ENCODE data around the gene PTPRA. TPM values are rescaled to one million over a fixed set of nuclear protein-coding genes. Genes with fewer than 3 reads are reported as not detected.
"Not testable (repeated sequence)": the region's sequence is repeated elsewhere in the genome, so short reads cannot be mapped to it uniquely, and the experiment has no call there.

The PTPRA gene
- total and polyA plus RNA-seq, 9 donors: 37.4 to 60.5 (median 45.7) TPM

DNA sequence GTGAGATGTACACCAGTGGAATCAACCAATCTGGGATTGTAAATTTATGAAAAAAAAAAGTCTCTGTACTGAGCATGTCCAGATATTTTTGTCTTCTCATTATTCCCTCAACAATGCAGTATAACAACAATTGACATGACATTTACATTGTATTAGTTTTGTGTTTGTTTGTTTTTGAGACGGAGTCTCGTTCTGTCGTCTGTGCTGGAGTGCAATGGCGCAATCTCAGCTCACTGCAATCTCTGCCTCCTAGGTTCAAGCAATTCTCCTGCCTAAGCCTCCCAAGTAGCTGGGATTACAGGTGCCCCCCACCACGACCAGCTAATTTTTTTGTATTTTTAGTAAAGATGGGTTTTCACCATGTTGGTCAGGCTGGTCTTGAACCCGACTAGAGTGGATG is 202.0 kb downstream of the PTPRA start:
- H3K27ac ChIP-seq (ENCODE audit: low read length); H3K9me3 ChIP-seq (replicated peaks; ENCODE audit: control insufficient read depth, low read depth, low read length); DNase-seq; H3K4me3 ChIP-seq (ENCODE audit: low read length); H3K36me3 ChIP-seq (ENCODE audit: control insufficient read depth, insufficient read depth, low read length): not testable (repeated sequence)
- Histone ChIP-seq H3K4me1 (ENCODE audit: control insufficient read depth, insufficient read depth, low read length) (peaks cover 10% of the 10 kb centered on the region), H3K27me3 (ENCODE audit: control insufficient read depth, insufficient read depth, low read length) (peaks cover 50% of the 10 kb centered on the region)
- 78% methylated on average over 1 of the region's 6 CpGs for WGBS (ENCODE audit: insufficient coverage)

DNA sequence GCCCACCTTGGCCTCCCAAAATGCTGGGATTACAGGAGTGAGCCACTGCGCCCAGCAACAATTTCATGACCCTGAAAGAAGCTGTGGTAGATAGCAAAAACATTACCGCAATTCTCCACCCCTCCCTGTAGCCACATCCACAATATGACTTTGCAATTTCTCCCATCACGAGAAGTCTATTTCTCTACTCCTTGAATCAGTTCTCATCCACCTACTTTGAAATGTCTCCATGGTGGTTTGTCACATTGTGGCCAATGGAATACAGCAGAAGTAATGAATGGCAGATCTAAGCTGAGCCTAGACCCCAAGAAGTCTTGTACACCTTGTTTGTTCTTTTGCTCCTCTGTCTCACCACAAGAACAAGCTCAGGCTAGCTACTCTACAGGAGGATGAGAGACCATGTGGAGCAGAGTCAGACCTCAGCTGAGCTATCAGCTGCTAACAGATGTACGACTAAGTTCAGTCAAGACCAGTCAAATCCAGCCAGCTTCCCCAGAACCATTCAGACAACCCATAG is 204.4 kb downstream of the PTPRA start:
- 86% methylated on average over 1 of the region's 4 CpGs for WGBS (ENCODE audit: insufficient coverage)
- Histone ChIP-seq H3K9me3 (replicated peaks; ENCODE audit: control insufficient read depth, low read depth, low read length) (no peaks in the 10 kb centered on the region), H3K4me1 (ENCODE audit: control insufficient read depth, insufficient read depth, low read length) (peaks cover 3% of the 10 kb centered on the region), H3K36me3 (ENCODE audit: control insufficient read depth, insufficient read depth, low read length) (no peaks in the 10 kb centered on the region), H3K27me3 (ENCODE audit: control insufficient read depth, insufficient read depth, low read length) (peaks cover 53% of the 10 kb centered on the region), H3K4me3 (ENCODE audit: low read length) (no peak overlapping the region), H3K27ac (ENCODE audit: low read length) (no peak overlapping the region)
- no peak for DNase-seq

DNA sequence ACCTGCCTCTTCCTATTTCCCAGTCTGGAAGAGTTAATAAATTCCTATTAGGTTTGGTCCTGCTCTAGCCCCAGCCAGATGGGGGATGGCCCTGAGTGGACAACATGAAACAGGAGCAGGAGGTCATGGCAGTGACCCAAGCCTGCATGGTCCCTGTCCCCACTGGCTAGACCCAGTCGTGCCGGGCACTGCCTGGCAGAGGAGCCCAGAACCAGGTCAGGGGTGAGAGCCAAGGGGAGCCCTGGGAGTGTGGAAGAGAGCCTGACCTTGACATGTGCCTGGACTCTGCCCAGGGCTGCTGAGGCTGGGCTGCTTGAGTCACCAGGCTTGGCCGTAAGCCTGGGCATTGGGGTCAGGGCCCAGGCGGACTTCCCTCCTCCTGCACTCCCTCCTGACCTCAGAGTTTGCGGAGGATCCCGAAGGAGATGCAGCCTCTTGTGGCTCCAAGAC is 207.7 kb downstream of the PTPRA start:
- WGBS (ENCODE audit: insufficient coverage): 56% methylated on average over 2 of the region's 6 CpGs
- no peak overlapping the region for H3K27ac ChIP-seq (ENCODE audit: low read length)
- H3K4me3 ChIP-seq (ENCODE audit: low read length): no peak overlapping the region
- H3K36me3 ChIP-seq (ENCODE audit: control insufficient read depth, insufficient read depth, low read length): no peaks in the 10 kb centered on the region
- no peaks in the 10 kb centered on the region for H3K9me3 ChIP-seq (replicated peaks; ENCODE audit: control insufficient read depth, low read depth, low read length)
- peaks cover 8% of the 10 kb centered on the region for H3K4me1 ChIP-seq (ENCODE audit: control insufficient read depth, insufficient read depth, low read length)
- peaks cover 65% of the 10 kb centered on the region for H3K27me3 ChIP-seq (ENCODE audit: control insufficient read depth, insufficient read depth, low read length)
- no peak for DNase-seq

DNA sequence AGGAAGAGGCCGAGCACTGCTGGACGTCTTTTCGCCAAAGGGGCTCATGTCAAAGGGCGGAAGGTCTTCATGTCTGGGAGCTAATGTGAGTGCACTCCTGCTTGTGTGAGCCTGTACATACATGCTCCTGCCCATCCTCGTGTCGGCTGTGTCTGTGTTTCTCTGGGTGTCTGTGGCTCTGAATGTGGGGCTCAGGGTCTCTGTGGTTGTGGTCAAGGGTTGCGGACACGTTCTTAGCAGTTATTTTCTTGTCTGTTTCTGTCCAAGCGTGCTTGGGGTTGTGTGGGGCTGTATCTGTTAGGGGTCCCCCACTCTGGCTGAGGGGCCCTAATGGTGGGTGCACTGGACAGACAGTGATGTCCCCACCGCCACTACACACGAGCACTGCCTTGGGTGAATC is 208.4 kb downstream of the PTPRA start:
- Histone ChIP-seq H3K4me3 (ENCODE audit: low read length) (no peak overlapping the region), H3K27me3 (ENCODE audit: control insufficient read depth, insufficient read depth, low read length) (peaks cover 63% of the 10 kb centered on the region)
- WGBS (ENCODE audit: insufficient coverage): 87% methylated on average over 9 of the region's 11 CpGs

DNA sequence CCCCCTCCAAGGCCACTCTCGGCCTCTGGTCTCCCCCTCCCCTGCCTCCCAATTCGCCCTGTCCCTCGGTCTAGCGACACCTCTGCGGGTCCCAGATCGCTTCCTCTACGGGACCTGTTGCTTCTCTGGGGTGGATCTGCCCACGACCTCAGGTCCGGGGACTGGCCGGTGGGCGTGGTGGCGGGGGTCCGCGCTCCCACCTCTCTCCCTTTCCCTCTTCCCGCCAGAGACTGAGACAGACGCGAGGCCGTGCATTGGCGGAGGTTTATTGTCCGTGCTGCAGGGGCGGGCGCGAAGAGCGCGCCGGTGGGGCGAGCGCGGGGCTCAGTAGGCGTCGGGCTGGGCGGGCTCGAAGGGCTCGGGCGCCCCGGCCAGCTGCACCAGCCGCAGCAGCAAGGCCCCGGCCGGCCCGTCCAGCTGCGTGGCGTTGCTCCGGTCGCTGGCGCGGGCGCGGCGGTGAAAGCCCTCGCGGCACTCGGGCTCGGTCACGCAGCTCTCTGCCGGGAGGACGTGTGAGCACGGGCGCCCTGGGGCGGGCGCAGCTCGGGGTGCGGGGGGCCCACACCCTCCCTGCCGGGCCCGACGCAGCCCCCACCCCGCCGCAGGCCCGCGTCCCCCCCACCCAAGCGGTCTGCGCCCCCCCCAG is 209.1 kb downstream of the PTPRA start:
- Histone ChIP-seq H3K27me3 (ENCODE audit: control insufficient read depth, insufficient read depth, low read length) (peaks cover 59% of the 10 kb centered on the region), H3K9me3 (replicated peaks; ENCODE audit: control insufficient read depth, low read depth, low read length) (no peaks in the 10 kb centered on the region), H3K36me3 (ENCODE audit: control insufficient read depth, insufficient read depth, low read length) (no peaks in the 10 kb centered on the region), H3K4me3 (ENCODE audit: low read length) (no peak overlapping the region), H3K4me1 (ENCODE audit: control insufficient read depth, insufficient read depth, low read length) (peaks cover 8% of the 10 kb centered on the region), H3K27ac (ENCODE audit: low read length) (no peak overlapping the region)
- DNase-seq: no peak
- 3% methylated on average over 51 of the region's 71 CpGs for whole genome bisulfite sequencing (ENCODE audit: insufficient coverage)

More for the DNA sequence above, 208.4 kb downstream of the PTPRA start:
- Histone ChIP-seq H3K9me3 (replicated peaks; ENCODE audit: control insufficient read depth, low read depth, low read length) (no peaks in the 10 kb centered on the region), H3K27ac (ENCODE audit: low read length) (no peak overlapping the region), H3K4me1 (ENCODE audit: control insufficient read depth, insufficient read depth, low read length) (peaks cover 8% of the 10 kb centered on the region), H3K36me3 (ENCODE audit: control insufficient read depth, insufficient read depth, low read length) (no peaks in the 10 kb centered on the region)
- DNase-seq: no peak

DNA sequence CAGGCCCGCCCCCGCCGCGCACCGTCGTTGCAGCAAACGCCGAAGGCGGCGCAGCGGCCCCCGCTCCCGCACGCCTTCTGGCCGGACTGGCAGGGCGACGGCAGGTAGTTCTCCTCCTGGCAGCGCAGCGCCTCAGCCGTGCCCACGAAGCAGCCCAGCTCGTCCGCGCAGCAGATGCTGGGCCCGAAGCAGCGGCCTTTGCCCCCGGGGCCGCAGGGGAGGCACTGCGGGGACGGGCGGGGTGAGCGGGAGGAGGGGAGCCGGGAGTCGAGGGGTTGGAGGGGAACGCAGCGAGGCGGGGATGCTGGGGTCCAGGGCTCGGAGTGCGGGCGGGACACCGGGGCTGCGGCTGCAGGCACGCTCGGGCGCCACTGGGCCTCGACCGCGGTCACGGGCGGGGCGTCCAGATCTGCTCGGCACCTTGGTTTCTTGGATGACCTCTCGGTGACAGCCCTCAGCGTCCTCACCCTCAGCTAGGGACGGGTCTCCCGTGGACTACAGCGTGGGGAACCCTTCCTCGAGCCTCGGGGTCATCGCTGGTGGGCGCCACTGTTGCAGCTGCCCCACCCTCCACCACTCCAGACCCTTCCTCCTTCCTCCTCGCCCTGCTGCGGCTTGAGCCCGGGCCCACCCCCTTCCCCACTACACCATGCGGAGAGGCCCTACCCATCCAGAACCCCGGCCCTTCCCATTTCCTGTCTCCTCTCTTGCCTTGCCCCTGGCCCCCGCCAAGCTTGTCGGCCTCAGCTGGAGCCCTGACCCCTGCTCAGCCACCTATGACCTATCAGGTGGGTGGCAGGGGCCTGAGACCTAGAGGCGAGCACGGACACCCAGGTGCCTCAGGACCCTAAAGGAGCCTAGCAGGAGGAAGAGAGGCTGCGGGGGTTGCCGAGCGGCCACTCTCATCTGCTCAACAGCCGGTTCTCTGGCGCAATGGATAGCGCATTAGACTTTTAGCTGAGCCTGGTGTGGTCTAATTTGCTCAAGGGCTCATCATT is 210.0 kb downstream of the PTPRA start:
- Histone ChIP-seq H3K27ac (ENCODE audit: low read length) (no peak overlapping the region), H3K9me3 (replicated peaks; ENCODE audit: control insufficient read depth, low read depth, low read length) (no peaks in the 10 kb centered on the region), H3K27me3 (ENCODE audit: control insufficient read depth, insufficient read depth, low read length) (peaks cover 62% of the 10 kb centered on the region), H3K36me3 (ENCODE audit: control insufficient read depth, insufficient read depth, low read length) (no peaks in the 10 kb centered on the region), H3K4me1 (ENCODE audit: control insufficient read depth, insufficient read depth, low read length) (peaks cover 8% of the 10 kb centered on the region), H3K4me3 (ENCODE audit: low read length) (no peak overlapping the region)
- 10% methylated on average over 59 of the region's 76 CpGs for WGBS (ENCODE audit: insufficient coverage)
- no peak for DNase-seq

DNA sequence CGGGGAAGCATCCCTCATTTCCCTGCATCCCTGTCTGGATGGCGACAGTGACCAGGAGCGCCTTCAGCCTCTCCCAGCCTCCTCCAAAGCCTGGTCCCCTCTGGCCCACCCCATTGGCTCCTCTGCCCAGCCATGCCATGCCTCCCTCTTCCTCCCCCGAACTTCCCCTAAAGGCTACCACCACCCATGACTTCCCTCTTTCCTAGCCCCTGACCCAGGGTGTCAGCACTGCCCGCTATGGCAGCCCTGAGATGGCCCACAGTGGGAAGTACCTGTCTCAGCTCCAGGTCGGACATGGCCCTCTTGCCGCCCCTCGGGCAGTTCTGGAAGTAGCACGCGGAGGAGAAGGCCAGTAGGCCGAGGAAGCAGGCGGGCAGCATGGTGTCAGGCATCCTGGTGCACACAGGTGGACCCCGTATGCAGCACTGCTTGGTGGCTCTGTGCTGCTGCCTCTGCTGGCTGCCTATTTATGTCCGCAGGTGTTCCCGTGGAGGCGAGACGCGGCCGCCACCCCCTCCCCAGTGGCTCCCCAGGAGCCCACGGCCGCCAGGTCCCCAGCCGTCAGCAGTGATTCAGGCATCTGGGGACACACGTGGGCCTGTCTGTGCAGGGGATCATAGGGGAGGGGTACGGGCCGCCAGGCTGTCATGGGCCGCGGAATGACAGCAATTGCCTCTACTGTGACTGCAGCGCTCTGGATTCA is 211.2 kb downstream of the PTPRA start, which contains the start of gene AVP:
Gene AVP, minus strand, starts transcription at position 442 of the 703 bp plus-strand sequence. Its CDS starts 50 bp downstream, at position 392.
- WGBS (ENCODE audit: insufficient coverage): 75% methylated on average over 20 of the region's 28 CpGs
- Histone ChIP-seq H3K9me3 (replicated peaks; ENCODE audit: control insufficient read depth, low read depth, low read length) (no peaks in the 10 kb centered on the region), H3K4me1 (ENCODE audit: control insufficient read depth, insufficient read depth, low read length) (peaks cover 8% of the 10 kb centered on the region), H3K36me3 (ENCODE audit: control insufficient read depth, insufficient read depth, low read length) (no peaks in the 10 kb centered on the region), H3K27ac (ENCODE audit: low read length) (no peak within 1 kb of the TSS), H3K27me3 (ENCODE audit: control insufficient read depth, insufficient read depth, low read length) (peaks cover 57% of the 10 kb centered on the region), H3K4me3 (ENCODE audit: low read length) (no peak within 1 kb of the TSS)
- no peak for DNase-seq

DNA sequence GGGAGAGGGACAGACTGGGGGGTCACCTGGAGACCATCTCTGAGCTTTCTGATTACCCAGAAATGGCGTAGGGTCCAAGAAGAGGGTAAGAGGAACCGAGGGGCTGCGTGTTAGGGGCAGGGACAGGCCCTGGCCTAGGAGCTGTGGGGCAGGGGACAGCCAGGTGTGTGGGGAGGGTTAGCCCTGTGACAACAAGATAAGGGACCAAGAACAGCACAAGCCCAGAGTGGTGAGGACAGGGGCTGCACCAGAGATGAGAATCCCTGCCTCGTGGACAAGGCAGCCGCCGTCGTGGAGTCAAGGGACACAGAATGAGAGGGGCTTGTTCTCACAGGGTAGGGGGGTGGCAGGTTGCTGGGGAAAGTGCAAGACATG is 211.7 kb downstream of the PTPRA start:
- Histone ChIP-seq H3K27me3 (ENCODE audit: control insufficient read depth, insufficient read depth, low read length) (peaks cover 55% of the 10 kb centered on the region), H3K4me3 (ENCODE audit: low read length) (no peak overlapping the region), H3K4me1 (ENCODE audit: control insufficient read depth, insufficient read depth, low read length) (peaks cover 8% of the 10 kb centered on the region), H3K9me3 (replicated peaks; ENCODE audit: control insufficient read depth, low read depth, low read length) (no peaks in the 10 kb centered on the region), H3K36me3 (ENCODE audit: control insufficient read depth, insufficient read depth, low read length) (no peaks in the 10 kb centered on the region), H3K27ac (ENCODE audit: low read length) (no peak overlapping the region)
- 76% methylated on average over 7 of the region's 7 CpGs for WGBS (ENCODE audit: insufficient coverage)
- DNase-seq: no peak

DNA sequence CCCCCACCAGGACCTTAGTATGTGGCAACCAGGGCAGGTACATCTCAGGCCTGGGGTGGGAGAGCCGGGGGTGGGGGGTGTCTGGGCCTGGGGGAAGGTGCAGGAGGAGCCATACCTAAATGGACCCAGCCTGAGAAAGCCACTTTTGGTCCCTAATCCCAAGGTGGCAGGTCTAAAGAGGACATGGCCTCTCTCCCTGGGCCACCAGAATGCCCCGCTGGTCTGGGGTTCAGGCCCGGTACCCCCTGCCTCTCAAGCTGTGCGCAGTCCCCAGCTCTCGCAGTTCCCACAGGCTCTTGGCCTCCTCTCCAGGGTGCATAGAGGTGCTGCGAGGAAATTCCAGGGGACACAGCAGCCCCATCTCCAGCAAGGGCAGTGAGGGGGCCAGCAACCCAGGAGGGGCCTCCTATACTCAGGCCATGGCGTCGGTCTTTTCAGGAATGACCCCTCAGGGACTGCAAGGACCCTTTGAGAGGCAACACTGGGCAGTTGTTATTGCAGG is 212.3 kb downstream of the PTPRA start:
- DNase-seq: no peak
- H3K4me1 ChIP-seq (ENCODE audit: control insufficient read depth, insufficient read depth, low read length): peaks cover 8% of the 10 kb centered on the region
- WGBS (ENCODE audit: insufficient coverage): 88% methylated on average over 7 of the region's 8 CpGs
- H3K4me3 ChIP-seq (ENCODE audit: low read length): no peak overlapping the region
- H3K9me3 ChIP-seq (replicated peaks; ENCODE audit: control insufficient read depth, low read depth, low read length): no peaks in the 10 kb centered on the region
- no peaks in the 10 kb centered on the region for H3K36me3 ChIP-seq (ENCODE audit: control insufficient read depth, insufficient read depth, low read length)
- H3K27me3 ChIP-seq (ENCODE audit: control insufficient read depth, insufficient read depth, low read length): peaks cover 51% of the 10 kb centered on the region
- H3K27ac ChIP-seq (ENCODE audit: low read length): no peak overlapping the region
